Stomach (tissue), 9 donors: Measurements from ENCODE around the gene CSNK1E. TPM values are rescaled to one million over a fixed set of nuclear protein-coding genes. Genes with fewer than 3 reads are reported as not detected.

Experiments used
- DNase-seq, 2 donors: peaks; one replicate each; pipeline versions ENCODE4 v3.0.0 to v3.0.0-alpha.2; 2013 to 2019
- H3K27ac ChIP-seq, 5 donors: fragments of 200-600 bp in 4 of 5; sonication (generic) in 4 of 5; one replicate each; pipeline ENCODE4 v1.5.1; 2013 to 2019; ENCODE audit warnings: mild to moderate bottlenecking in 1 of 5, moderate library complexity in 1 of 5
- H3K27me3 ChIP-seq, 3 donors: fragments of 200-600 bp; sonication (generic); one replicate each; pipeline ENCODE4 v1.5.1; 2017 to 2019; ENCODE audit warnings: mixed run types in 1 of 3
- H3K36me3 ChIP-seq, 4 donors: fragments of 200-600 bp; sonication (generic); 1 replicate in 3 of 4; 2 replicates in 1 of 4; pipeline ENCODE4 v1.5.1; 2016 to 2019
- H3K4me1 ChIP-seq, 4 donors: fragments of 200-600 bp; sonication (generic); one replicate each; pipeline ENCODE4 v1.5.1; 2016 to 2019
- H3K4me3 ChIP-seq, 4 donors: fragments of 200-600 bp; sonication (generic) in 3 of 4; one replicate each; pipeline ENCODE4 v1.5.1; 2016 to 2019; ENCODE audit warnings: mild to moderate bottlenecking in 1 of 4
- H3K9me3 ChIP-seq, 4 donors: fragments of 200-600 bp; sonication (generic); one replicate each; pipeline ENCODE4 v1.5.1; 2016 to 2019
- EP300 ChIP-seq: sonication (generic); formaldehyde crosslinking; IDR thresholded peaks from one replicate; pipeline ENCODE4 v1.6.1; 2017; ENCODE audit warnings: antibody characterized with exemption
- POLR2A ChIP-seq, 4 donors: fragments of 450-650 bp; IDR thresholded peaks; one replicate each; pipeline ENCODE4 v1.6.1; 2016; ENCODE audit warnings: antibody characterized with exemption in 4 of 4, control low read depth in 2 of 4, mild to moderate bottlenecking in 1 of 4, moderate library complexity in 1 of 4
- POLR2AphosphoS5 ChIP-seq, 3 donors: sonication (generic); formaldehyde crosslinking; IDR thresholded peaks; one replicate each; pipeline ENCODE4 v1.6.1; 2016; ENCODE audit warnings: antibody characterized with exemption in 3 of 3
- WGBS, 5 donors: extraction: QIAGEN DNeasy Blood & Tissue Kit in 3 of 5; methylation state at CpG; one replicate each; pipeline versions ENCODE4 v1.1.5 to v1.1.7; 2013 to 2018; 5-methylcytosine and 5-hydroxymethylcytosine counted together
- intact Hi-C: fragments of 100-400 bp; cut with DNase I; formaldehyde crosslinking; loops from one replicate; pipeline ENCODE4 v1.15.1; 2023; ENCODE audit warnings: low total_unique reads
- polyA plus RNA-seq, 3 donors: library from polyadenylated mRNA; stranded (reverse); fragments of 200-250 nt; gene quantifications; one replicate each; pipeline ENCODE4 v1.2.3, GENCODE V29; 2013
- total RNA-seq, 5 donors: library from RNA; depleted of rRNA; stranded (reverse); fragments of >200 nt; gene quantifications; one replicate each; pipeline versions ENCODE4 v1.1.0 to v1.2.3, GENCODE V29; 2014 to 2016
- TF ChIP-seq, protein P1 (sequence below), 7 experiments: fragments of 450-650 bp in 4 of 7; fragments of 200-600 bp in 3 of 7; sonication (generic) in 3 of 7; IDR thresholded peaks; one replicate each; pipeline ENCODE4 v1.5.1; 2016 to 2019; ENCODE audit warnings: antibody characterized with exemption in 7 of 7, control low read depth in 2 of 7, mild to moderate bottlenecking in 1 of 7
- donor health status: healthy with polysubstance abuse.
- donor health status: Bipolar disorder and iron deficiency.
- donor health status: healthy.

The CSNK1E gene
- total and polyA plus RNA-seq, 8 donors = 19.4 to 135 (median 68.1) TPM

DNA sequence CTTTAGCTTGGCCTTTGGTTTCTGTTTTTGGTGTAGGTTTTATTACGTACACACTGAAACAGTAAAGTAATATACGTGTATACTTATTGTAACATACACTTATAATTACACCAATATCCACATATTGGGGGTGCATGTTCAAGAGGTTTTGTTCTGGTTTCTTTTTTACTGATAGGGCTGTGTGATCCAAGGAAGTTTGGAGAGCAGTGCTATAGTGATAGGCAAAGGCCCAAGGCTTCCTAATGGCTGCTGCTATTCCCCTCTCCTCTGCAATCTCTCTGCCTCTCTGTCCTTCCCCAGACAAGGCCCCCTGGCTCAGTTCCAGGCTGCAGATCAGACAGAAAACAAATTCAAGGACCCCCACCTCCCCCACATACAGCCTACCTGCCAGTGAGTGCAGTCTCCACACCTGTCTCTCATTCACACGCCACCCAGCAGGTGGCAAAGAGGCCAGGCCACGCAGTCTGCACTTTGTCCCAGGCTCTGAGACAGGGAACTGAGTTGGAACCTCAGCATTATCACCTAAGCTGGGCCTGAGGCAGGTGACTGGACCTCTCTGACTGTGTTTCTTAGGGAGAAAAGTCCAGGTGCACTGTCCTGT lies 59.5 kb downstream of the CSNK1E start:
- Histone ChIP-seq H3K27me3 (no peaks in the 10 kb centered on the region), H3K36me3 (no peaks in the 10 kb centered on the region), H3K4me1 (peaks cover 49 to 79% (median 65%) of the 10 kb centered on the region in 4 donors), H3K4me3 (peak overlapping the region in 2 of 4 donors; percentile 1 to 15), H3K27ac (peak overlapping the region; percentile 80 to 88 (median 81)), H3K9me3 (no peaks in the 10 kb centered on the region)
- peak; percentile 58 to 80 for DNase-seq
- intact Hi-C loops = no loop called here
- no peak for TF ChIP-seq POLR2A (IDR thresholded peaks at IDR 0.05)
- TF ChIP-seq, protein P1, sequence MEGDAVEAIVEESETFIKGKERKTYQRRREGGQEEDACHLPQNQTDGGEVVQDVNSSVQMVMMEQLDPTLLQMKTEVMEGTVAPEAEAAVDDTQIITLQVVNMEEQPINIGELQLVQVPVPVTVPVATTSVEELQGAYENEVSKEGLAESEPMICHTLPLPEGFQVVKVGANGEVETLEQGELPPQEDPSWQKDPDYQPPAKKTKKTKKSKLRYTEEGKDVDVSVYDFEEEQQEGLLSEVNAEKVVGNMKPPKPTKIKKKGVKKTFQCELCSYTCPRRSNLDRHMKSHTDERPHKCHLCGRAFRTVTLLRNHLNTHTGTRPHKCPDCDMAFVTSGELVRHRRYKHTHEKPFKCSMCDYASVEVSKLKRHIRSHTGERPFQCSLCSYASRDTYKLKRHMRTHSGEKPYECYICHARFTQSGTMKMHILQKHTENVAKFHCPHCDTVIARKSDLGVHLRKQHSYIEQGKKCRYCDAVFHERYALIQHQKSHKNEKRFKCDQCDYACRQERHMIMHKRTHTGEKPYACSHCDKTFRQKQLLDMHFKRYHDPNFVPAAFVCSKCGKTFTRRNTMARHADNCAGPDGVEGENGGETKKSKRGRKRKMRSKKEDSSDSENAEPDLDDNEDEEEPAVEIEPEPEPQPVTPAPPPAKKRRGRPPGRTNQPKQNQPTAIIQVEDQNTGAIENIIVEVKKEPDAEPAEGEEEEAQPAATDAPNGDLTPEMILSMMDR (IDR thresholded peaks at IDR 0.05) = peak in 3 of 7 experiments; percentile 8 to 29 (median 23)
- no peak for TF ChIP-seq POLR2AphosphoS5 (IDR thresholded peaks at IDR 0.05)
- 41 to 62% (median 52%) methylated on average over 4 of the region's 4 CpGs for WGBS, 5 donors

DNA sequence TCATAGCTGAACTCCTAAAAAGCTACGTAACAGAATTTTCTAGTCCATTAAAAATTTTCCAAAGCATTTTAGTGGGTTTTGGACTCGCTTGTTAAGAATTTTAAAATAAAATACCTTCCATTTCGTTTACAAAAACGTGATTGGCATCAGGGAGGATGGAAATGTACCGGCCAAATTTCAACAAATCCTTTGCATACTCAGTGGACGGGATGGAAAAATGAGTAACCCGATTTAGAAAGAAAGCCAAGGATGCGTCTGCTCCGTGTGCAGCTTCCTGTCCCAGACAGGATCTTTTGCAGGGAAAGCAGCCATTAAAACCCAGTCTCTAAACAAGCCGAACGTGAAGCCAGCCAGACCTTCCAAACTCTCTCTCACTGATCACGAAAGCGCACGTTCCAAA lies 60.1 kb downstream of the CSNK1E start:
- no peaks in the 10 kb centered on the region for H3K27me3 ChIP-seq
- peaks cover 44 to 77% (median 61%) of the 10 kb centered on the region in 4 donors for H3K4me1 ChIP-seq
- peak in 2 of 3 donors; percentile 30 to 65 for TF ChIP-seq POLR2AphosphoS5 (IDR thresholded peaks at IDR 0.05)
- no peak for TF ChIP-seq POLR2A (IDR thresholded peaks at IDR 0.05)
- 46 to 61% (median 47%) methylated on average over 14 of the region's 14 CpGs for WGBS, 5 donors
- peak in 1 of 2 donors; percentile 82 for DNase-seq
- no peaks in the 10 kb centered on the region for H3K36me3 ChIP-seq
- intact Hi-C loops = no loop called here
- no peaks in the 10 kb centered on the region for H3K9me3 ChIP-seq
- peak overlapping the region; percentile 66 to 87 (median 81) for H3K27ac ChIP-seq
- peak overlapping the region in 2 of 4 donors; percentile 1 to 15 for H3K4me3 ChIP-seq

DNA sequence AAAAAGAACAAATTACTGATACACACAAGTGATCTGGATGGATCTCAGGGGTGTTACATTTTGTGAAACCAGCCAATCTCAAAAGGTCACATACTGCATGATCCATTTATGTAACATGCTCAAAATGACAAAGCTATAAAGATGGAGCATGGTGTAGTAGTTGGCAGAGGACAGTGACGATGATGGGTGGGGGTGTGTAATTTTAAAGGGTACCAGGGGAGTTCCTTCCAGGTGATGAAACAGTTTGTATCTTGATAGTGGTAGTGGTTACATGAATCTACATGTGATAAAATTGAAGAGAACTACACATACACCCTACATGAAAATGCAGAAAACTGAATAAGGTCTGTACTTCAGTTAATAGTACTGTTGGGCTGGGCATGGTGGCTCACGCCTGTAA lies 61.5 kb downstream of the CSNK1E start:
- peak overlapping the region in 2 of 5 donors; percentile 81 to 87 for H3K27ac ChIP-seq
- 94 to 96% (median 95%) methylated on average over 2 of the region's 2 CpGs for WGBS, 5 donors
- no peaks in the 10 kb centered on the region for H3K27me3 ChIP-seq
- DNase-seq = no peak
- intact Hi-C loops = no loop called here
- no peak overlapping the region for H3K4me3 ChIP-seq
- TF ChIP-seq EP300 (no peak), POLR2AphosphoS5 (IDR thresholded peaks at IDR 0.05) (no peak), POLR2A (IDR thresholded peaks at IDR 0.05) (no peak)
- TF ChIP-seq, protein P1 (IDR thresholded peaks at IDR 0.05) = no peak
- H3K4me1 ChIP-seq = peaks cover 39 to 76% (median 56%) of the 10 kb centered on the region in 4 donors
- no peaks in the 10 kb centered on the region for H3K36me3 ChIP-seq
- H3K9me3 ChIP-seq = no peaks in the 10 kb centered on the region

DNA sequence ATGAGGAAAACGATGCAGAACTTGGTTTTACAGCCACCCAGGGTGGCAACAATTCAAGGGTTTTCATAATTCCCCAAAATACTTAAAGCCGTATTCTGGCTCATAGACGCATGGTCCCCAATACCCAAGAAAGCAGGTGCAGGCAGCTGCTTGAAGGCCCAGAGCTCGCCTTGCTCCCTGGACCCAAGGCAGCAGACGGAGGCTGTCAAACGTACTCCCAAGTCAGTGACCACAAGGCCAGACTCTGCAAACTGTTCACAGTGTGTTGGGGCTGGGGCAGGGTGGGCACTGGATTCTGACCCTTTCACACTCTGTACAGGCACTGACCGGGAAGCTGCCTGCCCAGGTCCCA lies 65.9 kb downstream of the CSNK1E start:
- DNase-seq = no peak
- 78 to 88% (median 81%) methylated on average over 7 of the region's 7 CpGs for WGBS, 5 donors
- H3K36me3 ChIP-seq = peaks cover 6 to 17% (median 15%) of the 10 kb centered on the region in 4 donors
- no peak overlapping the region for H3K4me3 ChIP-seq
- no peaks in the 10 kb centered on the region for H3K9me3 ChIP-seq
- no peaks in the 10 kb centered on the region for H3K27me3 ChIP-seq
- H3K27ac ChIP-seq = no peak overlapping the region
- TF ChIP-seq, protein P1 (IDR thresholded peaks at IDR 0.05) = no peak
- TF ChIP-seq POLR2AphosphoS5 (IDR thresholded peaks at IDR 0.05) = no peak
- no peak for TF ChIP-seq EP300
- no peak for TF ChIP-seq POLR2A (IDR thresholded peaks at IDR 0.05)
- peaks cover 5 to 58% (median 40%) of the 10 kb centered on the region in 4 donors for H3K4me1 ChIP-seq
- intact Hi-C loops = no loop called here
